Measurements from ENCODE around the gene PI4KA. TPM values are rescaled to one million over a fixed set of nuclear protein-coding genes. Genes with fewer than 3 reads are reported as not detected.
"Not testable (repeated sequence)": the region's sequence is repeated elsewhere in the genome, so short reads cannot be mapped to it uniquely, and the experiment has no call there.

The PI4KA gene
- total RNA-seq, 3 donors from 2014 or later, result 62.7 to 103 (median 73.5) TPM

DNA sequence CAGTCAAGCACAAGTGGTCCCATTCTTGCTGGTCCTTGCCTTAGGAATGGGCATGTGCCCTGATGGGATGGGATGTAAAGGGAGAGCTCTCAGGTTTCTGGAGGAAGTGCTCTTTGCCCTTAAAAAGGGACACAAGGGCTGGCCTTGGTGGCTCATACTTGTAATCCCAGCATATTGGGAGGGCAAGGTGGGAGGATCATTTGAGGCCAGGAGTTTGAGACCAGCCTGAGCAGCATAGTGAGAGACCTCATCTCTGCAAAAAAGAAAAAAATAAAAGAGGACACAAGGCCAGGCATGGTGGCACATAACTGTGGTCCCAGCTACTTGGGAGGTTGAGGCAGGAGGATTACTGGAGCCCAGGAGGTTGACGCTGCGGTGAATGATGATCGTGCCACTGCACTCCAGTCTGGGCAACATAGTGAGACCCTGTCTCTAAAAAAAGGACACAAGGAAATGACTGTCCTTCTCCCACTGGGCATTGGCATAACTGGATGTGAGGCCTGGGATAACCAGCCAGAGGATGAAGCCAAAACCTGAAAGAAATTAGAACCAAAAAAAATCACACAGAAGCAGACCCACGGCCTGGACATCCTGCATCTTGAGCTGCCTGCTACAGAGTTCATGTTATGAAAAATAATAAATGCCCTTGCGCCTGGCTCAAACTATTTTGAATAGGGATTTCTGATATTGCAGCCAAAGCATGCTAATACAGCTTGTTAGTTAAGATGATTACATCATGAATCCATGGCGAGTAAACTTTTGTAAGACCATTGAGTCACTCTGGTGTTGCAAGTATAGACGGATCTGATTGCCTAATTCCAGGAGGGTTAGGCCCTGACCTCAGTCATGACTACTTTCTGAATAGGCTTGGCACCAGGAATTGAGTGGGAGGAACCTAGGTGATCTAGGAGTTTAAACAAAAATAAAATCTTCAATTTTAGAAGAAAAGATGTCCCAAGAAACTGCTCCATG lies 45.7 kb upstream of the PI4KA start:
- Histone ChIP-seq H3K4me3 (no peak overlapping the region), H3K36me3 (no peaks in the 10 kb centered on the region), H3K27me3 (no peaks in the 10 kb centered on the region), H3K27ac (peak overlapping the region in 1 of 2 donors; percentile 5), H3K9me3 (no peaks in the 10 kb centered on the region), H3K4me1 (no peaks in the 10 kb centered on the region)
- TF ChIP-seq CTCF (IDR thresholded peaks at IDR 0.05), result no peak
- no peak for TF ChIP-seq POLR2A (IDR thresholded peaks at IDR 0.05)
- TF ChIP-seq POLR2AphosphoS5 (IDR thresholded peaks at IDR 0.05), result peak in 1 of 3 donors; percentile 17
- DNase-seq (ENCODE audit: low spot score in 2 of 2), result no peak
- intact Hi-C loops (cut with DNase I; ENCODE audit: low total_unique reads), result no loop called here

GRCh38 chr22:20903093-20903492 lies 44.5 kb upstream of the PI4KA start:
- no peak overlapping the region for H3K27ac ChIP-seq
- DNase-seq (ENCODE audit: low spot score in 2 of 2), result no peak
- no peaks in the 10 kb centered on the region for H3K9me3 ChIP-seq
- no peaks in the 10 kb centered on the region for H3K4me1 ChIP-seq
- no peaks in the 10 kb centered on the region for H3K36me3 ChIP-seq
- H3K4me3 ChIP-seq, result no peak overlapping the region
- H3K27me3 ChIP-seq, result no peaks in the 10 kb centered on the region
- TF ChIP-seq POLR2A (IDR thresholded peaks at IDR 0.05), result no peak
- no peak for TF ChIP-seq CTCF (IDR thresholded peaks at IDR 0.05)
- TF ChIP-seq POLR2AphosphoS5 (IDR thresholded peaks at IDR 0.05), result no peak
- intact Hi-C loops (cut with DNase I; ENCODE audit: low total_unique reads), result no loop called here

DNA sequence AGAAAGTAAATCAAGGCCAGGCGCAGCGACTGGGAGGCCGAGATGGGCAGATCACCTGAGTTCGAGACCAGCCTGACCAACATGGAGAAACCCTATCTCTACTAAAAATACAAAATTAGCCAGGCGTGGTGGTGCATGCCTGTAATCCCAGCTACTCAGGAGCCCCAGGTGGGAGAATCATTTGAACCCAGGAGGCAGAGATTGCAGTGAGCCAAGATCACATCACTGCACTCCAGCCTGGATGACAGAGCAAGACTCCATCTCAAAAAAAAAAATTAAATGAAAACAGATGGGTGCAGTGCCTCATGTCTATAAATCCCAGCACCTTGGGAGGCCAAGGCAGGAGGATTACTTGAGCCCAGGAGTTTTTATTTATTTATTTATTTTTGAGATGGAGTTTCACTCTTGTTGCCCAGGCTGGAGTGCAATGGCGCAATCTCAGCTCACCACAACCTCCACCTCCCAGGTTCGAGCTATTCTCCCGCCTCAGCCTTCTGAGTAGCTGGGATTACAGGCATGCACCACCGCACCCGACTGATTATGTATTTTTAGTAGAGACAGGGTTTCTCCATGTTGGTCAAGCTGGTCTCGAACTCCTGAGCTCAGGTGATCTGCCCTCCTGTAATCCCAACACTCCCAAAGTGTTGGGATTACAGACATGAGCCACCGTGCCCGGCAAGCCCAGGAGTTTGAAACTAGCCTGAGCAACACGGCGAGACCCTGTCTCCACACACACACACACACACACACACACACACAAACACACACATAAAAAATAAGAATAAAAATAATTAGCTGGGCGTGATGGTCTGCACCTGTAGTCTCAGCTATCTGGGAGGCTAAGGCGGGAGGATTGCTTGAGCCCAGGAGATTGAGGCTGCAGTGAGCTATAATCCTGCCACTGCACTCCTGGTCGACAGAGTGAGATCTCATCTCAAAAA lies 42.8 kb upstream of the PI4KA start:
- H3K27ac ChIP-seq; H3K36me3 ChIP-seq; H3K4me3 ChIP-seq; H3K9me3 ChIP-seq; DNase-seq (ENCODE audit: low spot score in 2 of 2); H3K27me3 ChIP-seq; intact Hi-C loops (cut with DNase I; ENCODE audit: low total_unique reads); H3K4me1 ChIP-seq: not testable (repeated sequence)

DNA sequence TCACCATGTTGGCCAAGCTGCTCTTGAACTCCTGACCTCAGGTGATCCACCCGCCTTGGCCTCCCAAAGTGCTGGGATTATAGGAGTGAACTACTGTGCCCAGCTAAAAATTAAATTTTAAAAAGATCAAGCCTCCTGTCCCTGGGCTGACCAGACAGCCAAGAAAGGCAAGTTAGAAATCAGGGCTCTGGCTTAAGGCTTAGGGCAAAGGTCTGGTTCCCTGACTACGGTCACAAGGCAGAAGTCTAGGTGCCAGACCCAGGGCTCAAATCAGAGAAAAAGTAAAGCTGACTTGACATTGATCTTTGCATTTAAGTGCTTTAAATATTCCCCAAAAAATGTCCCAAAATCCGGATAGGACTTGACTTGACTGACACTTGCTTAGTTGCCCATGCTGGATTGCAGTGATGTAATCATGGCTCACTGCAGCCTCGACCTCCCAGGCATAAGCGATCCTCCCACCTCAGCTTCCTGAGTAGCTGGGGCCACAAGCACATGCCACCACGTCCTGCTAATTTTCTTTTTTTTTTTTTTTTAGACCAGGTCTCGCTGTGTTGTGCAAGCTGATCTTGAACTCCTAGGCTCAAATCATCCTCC lies 41.3 kb upstream of the PI4KA start:
- intact Hi-C loops (cut with DNase I; ENCODE audit: low total_unique reads), result no loop called here

DNA sequence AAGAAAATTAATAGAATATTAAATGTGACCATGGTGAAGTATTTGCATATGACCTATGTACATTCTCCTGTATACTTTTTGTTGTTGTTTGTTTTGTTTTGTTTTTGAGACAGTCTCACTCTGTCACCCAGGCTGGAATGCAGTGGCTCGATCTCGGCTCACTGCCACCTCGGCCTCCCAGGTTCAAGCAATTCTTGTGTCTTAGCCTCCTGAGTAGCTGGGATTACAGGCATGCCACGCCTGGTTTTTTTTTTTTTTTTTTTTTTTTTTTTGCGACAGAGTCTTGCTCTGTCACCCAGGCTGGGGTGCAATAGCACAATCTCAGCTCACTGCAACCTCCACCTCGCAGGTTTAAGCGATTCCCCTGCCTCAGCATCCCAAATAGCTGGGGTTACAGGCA lies 39.1 kb upstream of the PI4KA start:
- H3K4me1 ChIP-seq; H3K27me3 ChIP-seq; intact Hi-C loops (cut with DNase I; ENCODE audit: low total_unique reads); H3K9me3 ChIP-seq; H3K27ac ChIP-seq; DNase-seq (ENCODE audit: low spot score in 2 of 2); H3K4me3 ChIP-seq; H3K36me3 ChIP-seq: not testable (repeated sequence)

More for the DNA sequence above, 41.3 kb upstream of the PI4KA start:
- Histone ChIP-seq H3K27me3 (no peaks in the 10 kb centered on the region), H3K9me3 (no peaks in the 10 kb centered on the region), H3K36me3 (no peaks in the 10 kb centered on the region), H3K27ac (no peak overlapping the region), H3K4me1 (no peaks in the 10 kb centered on the region), H3K4me3 (no peak overlapping the region)
- TF ChIP-seq CTCF (IDR thresholded peaks at IDR 0.05) (no peak), POLR2AphosphoS5 (IDR thresholded peaks at IDR 0.05) (no peak), POLR2A (IDR thresholded peaks at IDR 0.05) (no peak)
- DNase-seq (ENCODE audit: low spot score in 2 of 2), result no peak

Data from breast epithelium (tissue), 4 donors.